CD4-positive, alpha-beta T cell (primary cell): ENCODE results near the gene LCN9. TPM values are rescaled to one million over a fixed set of nuclear protein-coding genes. Genes with fewer than 3 reads are reported as not detected.

ENCODE experiments used
- ATAC-seq: fragments of 200-7000 bp; cut with Tn5 transposase; one replicate; pipeline ENCODE4 v1.10.0; 2022; ENCODE audit warnings: mild to moderate bottlenecking; ENCODE audit not compliant: poor library complexity
- CTCF ChIA-PET: fragments of 350-600 bp; sonication (Branson Sonifier 250); formaldehyde crosslinking; loops from one replicate; lab custom pipeline; 2021; ENCODE audit warnings: antibody characterized with exemption, inconsistent platforms; lab: Charles Lee
- POLR2A ChIA-PET: fragments of 350-600 bp; sonication (Branson Sonifier 250); formaldehyde crosslinking; loops from one replicate; lab custom pipeline; 2021; ENCODE audit warnings: antibody characterized with exemption, inconsistent platforms; lab: Charles Lee
- DNase-seq, 14 experiments: peaks; one replicate each; pipeline ENCODE4 v3.0.0-alpha.2; 2013 to 2020; ENCODE audit warnings: mixed read lengths in 2 of 14
- H3K27ac ChIP-seq, 2 donors: one replicate each; pipeline versions ENCODE4 v1.5.1 to v1.7.0; 2013; ENCODE audit warnings: low read length in 2 of 2, low read depth in 1 of 2, mild to moderate bottlenecking in 1 of 2
- H3K27me3 ChIP-seq, 2 experiments: 1 replicate in 1 of 2; 2 replicates in 1 of 2; pipeline versions ENCODE4 v1.6.1 to v1.7.0; 2013; ENCODE audit warnings: low read length in 2 of 2, control low read depth in 1 of 2, mild to moderate bottlenecking in 1 of 2, moderate library complexity in 1 of 2; ENCODE audit not compliant: insufficient read depth in 2 of 2, control insufficient read depth in 1 of 2
- H3K36me3 ChIP-seq: one replicate; pipeline ENCODE4 v1.6.1; 2013; ENCODE audit warnings: low read length, control low read depth; ENCODE audit not compliant: insufficient read depth
- H3K4me1 ChIP-seq: one replicate; pipeline ENCODE4 v1.6.1; 2013; ENCODE audit warnings: low read length, control low read depth; ENCODE audit not compliant: insufficient read depth
- H3K4me3 ChIP-seq: one replicate; pipeline ENCODE4 v1.5.1; 2013; ENCODE audit warnings: mild to moderate bottlenecking, low read length, moderate library complexity
- H3K9me3 ChIP-seq, 2 experiments: 1 replicate in 1 of 2; 2 replicates in 1 of 2; pipeline versions ENCODE4 v1.6.1 to v1.7.0; 2013; ENCODE audit warnings: low read length in 2 of 2, mild to moderate bottlenecking in 2 of 2, control low read depth in 1 of 2, moderate library complexity in 1 of 2; ENCODE audit not compliant: control insufficient read depth in 1 of 2, insufficient read depth in 1 of 2
- H3K27ac Mint-ChIP-seq: one replicate; pipeline ENCODE4 v1.8.0; 2020; ENCODE audit warnings: mixed read lengths
- H3K27me3 Mint-ChIP-seq: one replicate; pipeline ENCODE4 v1.8.0; 2021; ENCODE audit warnings: mixed read lengths
- H3K36me3 Mint-ChIP-seq: one replicate; pipeline ENCODE4 v1.8.0; 2021; ENCODE audit warnings: low read depth, mixed read lengths
- H3K4me1 Mint-ChIP-seq: one replicate; pipeline ENCODE4 v1.8.0; 2021; ENCODE audit warnings: low read depth, mixed read lengths
- H3K4me3 Mint-ChIP-seq: one replicate; pipeline ENCODE4 v1.8.0; 2020; ENCODE audit warnings: mild to moderate bottlenecking, mixed read lengths
- H3K9me3 Mint-ChIP-seq: one replicate; pipeline ENCODE4 v1.8.0; 2020; ENCODE audit warnings: mixed read lengths
- CTCF ChIP-seq: fragments of 200-600 bp; IDR thresholded peaks from one replicate; pipeline ENCODE4 v1.8.0; 2022; ENCODE audit warnings: antibody characterized with exemption, mild to moderate bottlenecking
- intact Hi-C, 2 experiments: fragments of 100-400 bp; cut with DNase I in 1 of 2; cut with micrococcal nuclease in 1 of 2; formaldehyde crosslinking; loops; one replicate each; pipeline versions ENCODE4 v1.15.1 to v1.9.0; 2023 to 2025; cut with DNase I, micrococcal nuclease
- total RNA-seq, 174 experiments: library from RNA in 2 of 174; stranded (reverse) in 2 of 174; gene quantifications; one replicate each; pipeline ENCODE4 v1.2.3 and lab custom pipeline; 2021 to 2026

LCN9 gene
- total RNA-seq, 2 experiments from 2014 or later, result not detected

DNA sequence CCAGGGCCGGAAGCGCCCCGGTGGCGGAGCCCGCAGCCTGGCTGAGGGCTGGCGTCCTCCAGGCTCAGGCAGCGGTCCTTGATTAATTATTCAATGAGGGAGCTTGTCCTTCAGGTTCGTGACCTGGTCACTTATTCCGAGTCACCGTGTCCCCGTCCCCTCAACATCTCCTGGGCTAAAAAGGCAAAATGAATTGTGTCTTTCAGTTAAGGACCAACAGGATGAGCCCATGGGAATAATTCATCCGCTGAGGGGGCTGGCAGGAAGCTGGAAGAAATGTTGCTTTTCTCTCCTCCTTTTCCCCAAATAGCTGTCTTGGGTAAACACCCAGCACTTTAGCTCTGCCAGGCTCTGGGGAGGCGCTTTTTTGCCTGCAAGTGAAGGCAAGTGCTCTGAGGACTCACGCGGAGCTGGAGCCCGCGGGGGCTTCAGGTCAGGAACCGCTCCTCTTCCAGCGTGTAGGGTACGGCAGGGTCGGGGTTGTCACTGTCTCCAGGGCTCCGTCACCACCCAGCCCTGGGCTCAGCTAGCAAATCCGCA lies 52.0 kb downstream of the LCN9 start:
- Histone ChIP-seq H3K4me3 (no peak overlapping the region), H3K4me1 (no peaks in the 10 kb centered on the region), H3K36me3 (no peaks in the 10 kb centered on the region), H3K27ac (no peak overlapping the region), H3K27me3 (peaks cover 20 to 39% of the 10 kb centered on the region in 2 experiments), H3K9me3 (peaks cover 0 to 18% of the 10 kb centered on the region in 2 experiments)
- POLR2A ChIA-PET, result no interaction called here
- ATAC-seq (no peak), DNase-seq (no peak)
- H3K36me3 Mint-ChIP-seq, result no peaks in the 10 kb centered on the region
- TF ChIP-seq CTCF, result no peak
- intact Hi-C loops, result no loop called here
- no peaks in the 10 kb centered on the region for H3K4me1 Mint-ChIP-seq
- peaks cover 34% of the 10 kb centered on the region for H3K27me3 Mint-ChIP-seq
- H3K27ac Mint-ChIP-seq, result no peak overlapping the region
- no peaks in the 10 kb centered on the region for H3K9me3 Mint-ChIP-seq
- H3K4me3 Mint-ChIP-seq, result no peak overlapping the region
- CTCF ChIA-PET, result no interaction called here

GRCh38 chr9:135716045-135716444 lies 52.9 kb downstream of the LCN9 start:
- no peak for ATAC-seq
- no peaks in the 10 kb centered on the region for H3K36me3 Mint-ChIP-seq
- intact Hi-C loops, result no loop called here
- no peaks in the 10 kb centered on the region for H3K9me3 Mint-ChIP-seq
- ChIA-PET CTCF (no interaction called here), POLR2A (no interaction called here)
- Histone ChIP-seq H3K36me3 (no peaks in the 10 kb centered on the region), H3K4me3 (no peak overlapping the region), H3K27me3 (peaks cover 20 to 39% of the 10 kb centered on the region in 2 experiments), H3K4me1 (no peaks in the 10 kb centered on the region), H3K9me3 (peaks cover 0 to 18% of the 10 kb centered on the region in 2 experiments), H3K27ac (no peak overlapping the region)
- no peak for DNase-seq
- no peaks in the 10 kb centered on the region for H3K4me1 Mint-ChIP-seq
- H3K4me3 Mint-ChIP-seq, result no peak overlapping the region
- H3K27ac Mint-ChIP-seq, result no peak overlapping the region
- H3K27me3 Mint-ChIP-seq, result peaks cover 34% of the 10 kb centered on the region
- TF ChIP-seq CTCF, result no peak

Other genes with a start within 250 kb of the LCN9 start
- under 1 TPM; 0.27 to 0.47 TPM for gene PPP1R26, start 183.5 kb upstream of the LCN9 start, total RNA-seq
- 10 to 100 TPM; 20.8 to 23.2 TPM for gene MRPS2, start 162.6 kb upstream of the LCN9 start, total RNA-seq
- gene LCN1, start 141.9 kb upstream of the LCN9 start, total RNA-seq, result not detected
- gene OBP2A, start 117.2 kb upstream of the LCN9 start, total RNA-seq, result not detected
- not detected for gene PAEP, start 101.6 kb upstream of the LCN9 start, total RNA-seq
- not detected for gene GLT6D1, start 23.8 kb upstream of the LCN9 start, total RNA-seq
- gene SOHLH1, start 36.2 kb downstream of the LCN9 start, total RNA-seq, result not detected
- under 1 TPM; 0.11 to 0.22 TPM for gene KCNT1, start 38.9 kb downstream of the LCN9 start, total RNA-seq
- 10 to 100 TPM; 16.8 to 18.2 TPM for gene CAMSAP1, start 244.2 kb downstream of the LCN9 start, total RNA-seq